ENCODE data around the gene SCLY.

SCLY gene

DNA sequence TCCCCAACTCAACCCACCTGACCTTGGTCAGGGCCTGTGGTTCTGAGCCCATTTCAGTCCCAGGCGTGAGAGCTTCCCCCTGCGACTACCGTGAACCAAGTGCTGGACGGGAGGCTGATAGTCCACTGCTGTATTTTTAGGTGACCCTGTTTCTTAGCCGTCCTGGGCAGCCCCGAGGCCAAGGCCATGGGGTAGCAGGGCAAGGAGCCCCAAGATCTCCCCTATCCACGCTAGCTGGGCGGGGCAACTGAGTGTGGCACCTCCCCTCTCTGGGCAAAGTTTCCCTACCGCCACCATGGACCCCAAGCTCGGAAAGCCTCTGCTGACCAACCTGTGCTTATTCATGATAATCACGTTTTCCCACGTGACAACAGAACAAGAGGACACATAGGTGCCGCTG is 77.1 kb downstream of the SCLY start:
- DNase-seq (ENCODE audit: low spot score) (no peak), FAIRE-seq (no peak)

DNA sequence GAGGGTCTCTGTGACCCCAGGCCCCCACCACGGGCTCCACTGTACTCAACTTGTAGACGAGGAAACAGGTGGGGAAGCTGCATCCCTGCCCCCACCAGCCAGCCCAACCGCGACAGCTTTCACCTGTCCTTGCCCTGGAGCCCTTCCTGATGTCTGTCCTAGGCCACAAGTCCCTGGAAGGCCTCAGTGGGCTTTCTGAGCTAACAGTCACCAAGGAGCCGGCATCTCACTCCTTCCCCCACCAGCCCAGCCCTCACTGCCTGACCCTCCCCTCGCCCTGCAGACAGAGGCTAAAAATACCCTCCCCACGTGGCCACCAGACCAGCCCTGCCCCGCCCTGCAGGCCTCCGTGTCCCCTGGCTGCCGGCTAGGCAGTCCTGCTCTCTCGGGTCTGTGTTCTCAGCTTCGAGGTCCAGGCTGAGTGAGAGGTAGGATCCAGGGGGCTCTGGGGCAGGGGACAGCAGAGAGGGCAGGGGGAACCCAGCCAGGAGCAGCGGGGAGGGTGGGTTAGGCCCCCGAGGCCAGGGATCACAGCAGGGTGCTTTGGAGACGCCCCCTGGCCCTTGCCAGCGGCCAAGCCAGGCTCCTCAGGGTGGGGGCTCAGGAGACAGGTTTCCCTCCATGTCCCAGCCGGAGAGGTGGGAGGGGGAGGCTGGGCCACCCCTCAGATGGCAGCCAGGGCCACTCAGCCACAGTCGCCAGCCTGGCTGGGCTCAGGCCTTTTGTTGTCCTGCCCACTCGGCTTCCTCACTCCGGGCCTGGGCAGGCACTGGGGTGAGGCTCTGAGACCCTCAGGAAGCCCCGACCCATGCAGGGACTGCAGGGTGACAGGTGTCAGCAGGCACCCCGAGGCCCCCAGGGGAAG is 77.8 kb downstream of the SCLY start, which contains the start of gene KLHL30:
TSS of gene KLHL30 (plus strand) at position 338 of the 865 bp plus-strand sequence. CDS start 2,087 bp downstream, outside the sequence.
- FAIRE-seq (no peak), DNase-seq (ENCODE audit: low spot score) (no peak)

DNA sequence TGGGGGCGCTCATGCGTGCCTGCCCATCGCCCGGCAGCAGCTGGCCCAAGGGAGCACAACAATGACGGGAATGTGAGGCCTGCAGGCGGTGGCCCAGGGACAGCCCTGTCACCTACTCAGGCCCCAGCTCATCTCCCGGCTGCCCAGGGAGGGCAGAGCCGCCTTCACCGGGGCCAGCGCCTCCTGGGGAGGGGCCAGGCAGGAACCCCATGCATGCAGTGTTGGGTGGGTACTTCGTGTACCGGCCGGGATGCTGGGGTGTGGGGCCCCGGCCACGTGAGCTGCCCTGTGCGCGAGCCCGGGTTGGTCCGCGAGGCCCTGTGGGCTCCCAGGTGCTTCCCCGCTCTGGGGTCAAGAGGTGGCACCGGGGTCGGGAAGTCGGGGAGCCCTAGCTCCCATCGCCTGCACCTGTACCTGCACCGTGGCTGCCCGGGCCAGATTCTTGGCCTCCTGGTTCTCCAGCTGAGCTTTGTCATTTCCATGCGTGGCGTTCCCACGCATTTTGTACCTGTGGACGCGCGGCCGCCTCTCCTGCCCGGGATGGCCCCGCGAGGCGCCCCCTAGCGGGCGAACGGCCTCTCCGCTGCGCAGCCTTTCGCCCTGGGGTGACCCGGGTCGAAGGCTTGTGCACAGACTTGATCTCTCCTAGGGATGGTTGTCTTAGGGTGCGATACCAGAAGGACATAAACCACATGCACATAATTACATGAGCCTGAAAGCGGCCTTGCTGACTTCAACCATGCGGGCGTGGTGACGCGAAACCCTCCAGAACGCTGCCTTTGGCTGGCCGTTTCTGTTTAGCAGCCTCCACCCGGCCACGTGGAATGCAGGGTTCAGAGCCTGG is 78.6 kb downstream of the SCLY start:
- no peak for FAIRE-seq

DNA sequence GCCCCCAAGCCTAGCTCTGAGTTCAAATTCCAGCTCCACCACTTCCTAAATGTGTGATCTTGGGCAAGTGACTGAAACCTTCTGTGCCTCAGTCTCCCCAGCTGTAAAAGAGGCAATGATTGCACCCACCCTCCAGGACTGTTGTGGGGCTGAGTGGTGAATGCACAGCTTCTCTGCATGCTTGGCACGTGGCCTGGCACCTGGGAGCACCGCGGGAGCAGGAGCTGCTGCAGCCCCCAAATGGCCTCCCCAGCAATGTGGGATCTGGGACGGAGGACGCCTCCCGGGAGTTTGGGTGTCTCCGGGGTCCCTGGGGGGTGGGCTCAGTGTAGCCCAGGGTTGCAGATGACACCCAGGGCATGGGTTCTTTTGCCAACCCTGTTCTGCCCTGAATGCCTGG is 79.2 kb downstream of the SCLY start:
- DNase-seq (ENCODE audit: low spot score) = no peak
- FAIRE-seq = no peak

More for the DNA sequence above, 78.6 kb downstream of the SCLY start:
- no peak for DNase-seq (ENCODE audit: low spot score)

DNA sequence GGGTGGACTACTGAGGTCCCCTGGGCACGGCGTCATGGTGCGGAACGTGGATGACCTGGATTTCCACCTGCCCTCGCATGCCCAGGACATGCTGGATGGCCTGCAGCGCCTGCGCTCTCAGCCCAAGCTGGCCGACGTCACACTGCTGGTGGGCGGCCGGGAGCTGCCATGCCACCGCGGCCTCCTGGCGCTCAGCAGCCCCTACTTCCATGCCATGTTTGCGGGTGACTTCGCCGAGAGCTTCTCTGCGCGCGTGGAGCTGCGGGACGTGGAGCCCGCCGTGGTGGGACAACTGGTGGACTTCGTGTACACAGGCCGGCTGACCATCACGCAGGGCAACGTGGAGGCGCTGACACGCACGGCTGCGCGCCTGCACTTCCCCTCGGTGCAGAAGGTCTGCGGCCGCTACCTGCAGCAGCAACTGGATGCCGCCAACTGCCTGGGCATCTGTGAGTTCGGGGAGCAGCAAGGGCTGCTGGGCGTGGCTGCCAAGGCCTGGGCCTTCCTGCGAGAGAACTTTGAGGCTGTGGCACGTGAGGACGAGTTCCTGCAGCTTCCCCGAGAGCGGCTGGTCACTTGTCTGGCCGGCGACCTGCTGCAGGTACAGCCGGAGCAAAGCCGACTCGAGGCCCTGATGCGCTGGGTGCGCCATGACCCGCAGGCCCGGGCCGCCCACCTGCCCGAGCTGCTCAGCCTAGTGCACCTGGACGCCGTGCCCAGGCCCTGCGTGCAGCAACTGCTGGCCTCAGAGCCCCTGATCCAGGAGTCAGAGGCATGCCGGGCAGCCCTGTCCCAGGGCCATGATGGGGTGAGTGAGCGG is 80.1 kb downstream of the SCLY start:
- DNase-seq (ENCODE audit: low spot score) (no peak), FAIRE-seq (no peak)

DNA sequence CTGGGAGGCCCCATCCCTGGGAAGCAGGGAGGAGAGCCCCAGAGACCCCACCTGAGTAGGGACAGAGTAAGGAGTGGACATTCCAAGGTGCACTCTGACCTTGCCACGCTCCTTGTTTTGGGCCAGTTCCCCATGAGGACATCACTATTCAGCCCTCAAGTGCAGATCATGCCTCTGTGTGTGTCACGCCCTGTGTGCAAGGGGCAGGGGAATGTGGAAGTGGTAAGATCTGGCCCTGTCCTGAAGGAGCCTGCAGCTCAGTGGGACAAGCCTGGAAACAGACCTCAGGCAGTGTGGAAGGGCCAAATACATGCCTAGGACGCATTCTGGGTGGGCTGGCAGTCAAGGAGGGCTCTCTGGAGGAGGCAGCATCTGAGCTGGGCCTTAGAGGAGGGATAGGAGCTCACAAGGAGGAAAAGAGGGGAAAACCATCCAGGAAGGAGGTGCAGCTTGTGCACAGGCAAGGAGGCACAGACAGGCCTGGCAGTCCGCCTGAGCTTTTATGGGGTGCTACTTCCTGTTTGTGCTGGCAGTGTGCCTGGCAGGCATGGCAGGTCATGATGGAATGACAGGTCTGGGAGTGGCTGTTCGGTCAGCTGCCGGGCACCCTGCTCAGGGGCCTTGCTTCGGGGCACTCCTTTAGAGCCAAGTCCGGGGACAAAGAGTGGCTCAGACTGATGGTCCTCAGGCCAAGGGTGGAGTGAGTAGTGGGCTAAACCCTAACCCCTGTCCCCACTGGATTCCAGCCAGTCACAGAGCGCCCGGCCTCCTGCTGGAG is 80.9 kb downstream of the SCLY start:
- FAIRE-seq (peak; percentile 73), DNase-seq (ENCODE audit: low spot score) (peak; percentile 56)

DNA sequence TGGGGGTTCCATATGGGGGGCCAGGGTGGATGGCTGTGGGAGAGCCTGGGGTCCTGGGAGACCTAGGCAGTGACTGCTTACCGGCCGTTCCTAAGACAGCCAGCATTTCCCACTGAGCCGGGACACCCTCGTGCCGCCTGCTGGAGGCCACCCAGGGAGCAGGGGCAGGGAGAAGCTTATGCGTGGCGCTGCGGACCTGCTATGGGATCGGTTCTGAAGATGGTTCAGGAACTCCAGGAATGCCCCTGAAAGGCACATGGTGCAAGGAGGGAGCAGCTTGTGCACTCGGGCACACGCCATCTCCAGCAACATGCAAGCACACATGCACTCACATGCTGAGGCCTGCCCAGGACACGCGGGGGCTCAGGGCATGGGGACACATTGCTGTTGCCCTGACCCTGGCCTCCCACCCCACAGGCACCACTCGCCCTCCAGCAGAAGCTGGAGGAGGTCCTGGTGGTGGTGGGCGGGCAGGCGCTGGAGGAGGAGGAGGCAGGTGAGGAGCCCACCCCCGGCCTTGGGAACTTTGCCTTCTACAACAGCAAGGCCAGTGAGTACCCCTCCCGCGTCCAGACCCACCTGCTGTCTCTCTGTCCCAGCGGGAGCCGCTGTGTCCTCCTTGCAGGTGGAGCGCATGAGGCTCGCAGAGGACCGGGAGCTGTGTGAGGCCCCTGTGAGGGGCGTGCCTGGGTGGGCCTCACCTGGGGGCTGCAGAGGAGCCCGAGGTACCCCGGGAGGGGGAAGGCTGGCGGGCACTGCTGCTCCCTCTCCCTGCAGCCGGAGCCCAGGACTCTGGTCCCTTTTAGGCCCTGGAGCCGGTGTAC is 81.8 kb downstream of the SCLY start:
- DNase-seq (ENCODE audit: low spot score) (no peak), FAIRE-seq (no peak)

DNA sequence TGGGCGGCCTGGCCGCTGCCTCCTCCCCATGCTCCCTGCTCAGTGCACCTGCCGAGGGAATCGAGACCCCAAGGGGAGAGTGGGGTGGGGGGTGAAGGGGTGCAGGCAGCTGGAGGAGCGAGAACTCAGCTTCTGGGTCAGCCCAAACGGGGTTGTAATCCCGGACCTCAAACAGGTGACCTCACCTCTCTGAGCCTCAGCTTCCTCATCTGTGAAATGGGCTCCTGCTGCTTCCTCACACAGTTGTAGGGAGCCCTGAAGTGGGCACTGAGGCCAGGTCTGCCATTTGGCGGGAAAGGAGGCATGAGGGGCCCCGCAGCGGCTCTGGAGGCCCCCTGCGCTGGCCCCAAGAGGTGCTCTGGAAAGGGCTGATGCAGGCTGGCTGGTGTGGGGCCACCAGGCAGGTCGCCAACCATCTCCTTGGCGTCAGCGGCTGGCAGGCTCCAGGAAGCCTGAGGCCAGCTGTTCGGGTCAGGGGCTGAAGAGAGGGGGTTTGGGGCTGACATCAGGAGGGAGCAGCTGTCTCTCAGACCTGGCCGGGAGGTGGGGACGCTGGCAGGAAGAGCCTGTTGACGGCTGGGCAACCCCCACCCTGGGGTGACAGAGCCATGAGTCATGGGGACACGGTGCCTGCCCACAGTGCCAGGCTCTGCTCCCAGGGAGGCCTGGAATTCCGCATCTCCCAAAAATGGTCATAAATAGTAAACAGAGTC is 82.6 kb downstream of the SCLY start:
- FAIRE-seq (no peak), DNase-seq (ENCODE audit: low spot score) (peak; percentile 86)

DNA sequence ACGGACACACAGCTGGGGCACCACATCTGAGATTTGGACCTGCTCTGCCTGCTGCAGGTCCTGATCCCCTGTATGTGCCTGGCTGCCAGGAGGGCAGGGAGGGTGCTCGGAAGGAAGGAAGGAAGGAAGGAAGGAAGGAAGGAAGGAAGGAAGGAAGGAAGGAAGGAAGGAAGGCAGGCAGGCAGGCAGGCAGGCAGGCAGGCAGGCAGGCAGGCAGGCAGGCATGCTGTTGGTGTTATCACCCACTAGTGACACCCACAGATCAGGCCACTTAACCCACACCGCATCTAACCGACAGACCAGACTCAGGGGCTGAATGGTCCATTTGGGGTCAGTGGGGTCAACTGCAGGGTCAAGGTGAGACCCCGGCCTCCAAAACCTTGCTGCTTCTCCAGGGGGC is 83.5 kb downstream of the SCLY start:
- DNase-seq (ENCODE audit: low spot score) (no peak), FAIRE-seq (no peak)

DNA sequence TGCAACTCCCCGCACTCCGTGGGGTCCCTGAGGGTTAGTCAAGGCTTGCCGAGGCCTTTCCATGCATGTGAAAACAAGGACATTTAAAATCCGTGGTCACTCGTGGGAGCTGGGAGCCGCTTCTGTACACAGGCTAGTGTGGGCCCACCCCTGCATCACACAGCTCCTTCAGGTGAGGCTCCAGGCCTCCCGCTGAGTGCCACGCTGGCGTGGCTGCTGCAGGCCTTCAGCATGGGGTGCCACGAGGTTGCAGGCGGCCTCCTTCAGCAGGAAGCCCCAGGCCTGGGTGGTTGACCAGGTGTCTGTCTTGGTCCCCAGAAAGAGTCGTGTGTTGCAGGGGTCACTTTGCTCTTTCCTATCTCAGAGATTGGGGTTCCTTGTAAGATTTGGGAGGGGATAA is 84.2 kb downstream of the SCLY start:
- no peak for DNase-seq (ENCODE audit: low spot score)
- FAIRE-seq = no peak

DNA sequence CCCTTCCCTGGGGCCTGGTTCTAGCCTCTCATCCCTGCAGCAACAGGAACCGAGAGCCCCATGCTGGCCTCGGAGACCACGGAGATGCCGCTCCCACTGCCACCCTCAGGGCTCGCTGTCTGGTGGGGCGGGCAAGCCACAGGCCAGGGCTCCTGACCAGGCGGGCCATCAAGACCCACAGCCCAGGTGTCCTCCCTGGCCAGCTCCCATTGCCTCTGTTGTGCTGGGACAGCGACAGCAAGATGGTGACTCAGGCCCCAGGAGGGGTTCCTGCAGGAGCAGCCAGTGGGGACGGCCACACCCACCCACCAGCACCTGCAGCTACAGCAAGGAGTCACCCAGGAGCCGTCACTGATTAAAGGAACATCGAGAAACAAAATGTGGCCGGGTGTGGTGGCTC is 85.0 kb downstream of the SCLY start:
- no peak for FAIRE-seq

DNA sequence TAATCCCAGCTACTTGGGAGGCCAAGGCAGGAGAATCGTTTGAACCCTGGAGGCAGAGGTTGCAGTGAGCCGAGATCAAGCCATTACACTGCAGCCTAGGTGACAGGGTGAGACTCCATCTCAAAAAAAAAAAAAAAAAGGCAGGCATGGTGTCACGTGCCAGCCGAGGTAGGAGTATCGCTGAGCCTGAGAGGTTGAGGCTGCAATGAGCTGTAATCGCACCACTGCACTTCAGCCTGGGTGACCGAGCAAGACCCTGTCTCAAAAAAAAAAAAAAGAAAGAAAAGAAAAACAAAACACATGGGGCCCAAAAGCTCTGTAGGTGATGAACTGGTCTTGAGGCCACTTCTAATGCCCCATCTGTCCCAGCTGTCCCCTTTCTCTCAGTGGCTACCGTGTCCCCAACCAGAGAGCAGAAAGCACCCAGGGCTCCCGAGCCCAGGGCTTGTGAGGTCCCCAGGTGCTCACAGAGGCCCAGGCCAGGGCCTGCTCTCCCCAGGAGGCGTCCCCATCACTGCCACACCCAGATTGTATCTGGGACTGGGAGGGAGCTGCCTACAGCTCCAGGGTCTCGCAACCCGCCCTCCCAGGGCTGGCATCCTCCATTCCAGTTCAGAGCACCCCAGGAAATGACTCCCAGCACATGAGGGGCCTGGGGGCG is 86.2 kb downstream of the SCLY start:
- DNase-seq (ENCODE audit: low spot score) (no peak), FAIRE-seq (no peak)

More for the DNA sequence above, 85.0 kb downstream of the SCLY start:
- DNase-seq (ENCODE audit: low spot score) = no peak

DNA sequence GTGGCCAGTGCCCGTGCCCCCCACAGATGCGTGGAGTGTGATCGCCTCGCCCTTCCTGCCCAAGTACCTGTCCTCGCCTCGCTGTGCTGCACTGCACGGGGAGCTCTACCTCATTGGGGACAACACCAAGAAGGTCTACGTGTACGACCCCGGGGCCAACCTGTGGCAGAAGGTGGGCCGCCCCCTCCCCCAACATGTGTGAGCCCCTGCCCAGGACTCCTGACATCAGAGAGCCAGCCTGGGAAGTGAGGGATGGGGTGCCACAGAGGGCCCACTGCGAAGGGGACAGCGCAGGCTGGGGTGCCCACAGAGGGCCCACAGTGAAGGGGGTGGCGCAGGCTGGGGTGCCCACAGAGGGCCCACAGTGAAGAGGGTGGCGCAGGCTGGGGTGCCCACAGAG is 88.2 kb downstream of the SCLY start:
- DNase-seq (ENCODE audit: low spot score) (no peak), FAIRE-seq (no peak)
